HepG2 (cell line): ENCODE results near the gene ZKSCAN5. TPM values are rescaled to one million over a fixed set of nuclear protein-coding genes. Genes with fewer than 3 reads are reported as not detected.

ENCODE experiments used
- CEBPB ChIP-seq: IDR thresholded peaks from 2 replicates; pipeline ENCODE4 v1.6.1; 2011; ENCODE audit warnings: low read depth, low read length, improper control_type of control experiment, borderline replicate concordance
- CEBPG ChIP-seq: IDR thresholded peaks from 2 replicates; pipeline ENCODE4 v1.6.1; 2016
- DNMT1 ChIP-seq: sonication (generic); formaldehyde crosslinking; IDR thresholded peaks from 2 replicates; pipeline ENCODE4 v1.5.1; 2020; ENCODE audit warnings: mild to moderate bottlenecking, missing genetic modification reagents
- FOXC1 ChIP-seq: sonication (generic); formaldehyde crosslinking; IDR thresholded peaks from 2 replicates; pipeline ENCODE4 v1.8.0; 2022; ENCODE audit warnings: mild to moderate bottlenecking, missing genetic modification reagents, borderline replicate concordance
- HIVEP1 ChIP-seq: sonication (generic); formaldehyde crosslinking; IDR thresholded peaks from 2 replicates; pipeline ENCODE4 v1.4.0; 2020; ENCODE audit warnings: mild to moderate bottlenecking, missing genetic modification reagents
- KMT2A ChIP-seq: sonication (generic); formaldehyde crosslinking; IDR thresholded peaks from 2 replicates; pipeline ENCODE4 v1.4.0; 2020; ENCODE audit warnings: missing genetic modification reagents
- NFE2 ChIP-seq: sonication (generic); formaldehyde crosslinking; IDR thresholded peaks from 2 replicates; pipeline ENCODE4 v1.4.0; 2020; ENCODE audit warnings: missing genetic modification reagents
- NFYC ChIP-seq: IDR thresholded peaks from 2 replicates; pipeline ENCODE4 v1.6.1; 2016; ENCODE audit warnings: missing genetic modification reagents, missing compliant biosample characterization
- PHF21A ChIP-seq: sonication (generic); formaldehyde crosslinking; IDR thresholded peaks from 2 replicates; pipeline ENCODE4 v1.5.0; 2020; ENCODE audit warnings: mild to moderate bottlenecking, missing genetic modification reagents
- SKI ChIP-seq: fragments of 450-650 bp; IDR thresholded peaks from one replicate; pipeline ENCODE4 v1.6.1; 2018; ENCODE audit warnings: mild to moderate bottlenecking; ENCODE audit not compliant: partially characterized antibody
- SNRNP70 ChIP-seq: fragments of 200-400 bp; formaldehyde crosslinking; IDR thresholded peaks from 2 replicates; pipeline ENCODE4 v1.6.1; 2017; ENCODE audit warnings: mild to moderate bottlenecking, low read depth, low read length, moderate library complexity
- ZFP36L1 ChIP-seq: sonication (generic); formaldehyde crosslinking; IDR thresholded peaks from 2 replicates; pipeline ENCODE4 v1.8.0; 2022; ENCODE audit warnings: mild to moderate bottlenecking, missing genetic modification reagents, moderate library complexity
- ZNF121 ChIP-seq: sonication (generic); formaldehyde crosslinking; IDR thresholded peaks from 2 replicates; pipeline ENCODE4 v1.5.0; 2020; ENCODE audit warnings: mild to moderate bottlenecking, missing genetic modification reagents
- ZNF180 ChIP-seq: sonication (generic); formaldehyde crosslinking; IDR thresholded peaks from 2 replicates; pipeline ENCODE4 v1.4.0; 2020; ENCODE audit warnings: low read depth, missing genetic modification reagents, borderline replicate concordance
- ZNF224 ChIP-seq: sonication (generic); formaldehyde crosslinking; IDR thresholded peaks from 2 replicates; pipeline ENCODE4 v1.5.0; 2020; ENCODE audit warnings: mild to moderate bottlenecking, missing genetic modification reagents
- ZNF235 ChIP-seq: sonication (generic); formaldehyde crosslinking; IDR thresholded peaks from 2 replicates; pipeline ENCODE4 v1.8.1; 2023; ENCODE audit warnings: mild to moderate bottlenecking, missing genetic modification reagents, borderline replicate concordance
- ZNF30 ChIP-seq: sonication (generic); formaldehyde crosslinking; IDR thresholded peaks from 2 replicates; pipeline ENCODE4 v1.5.0; 2020; ENCODE audit warnings: mild to moderate bottlenecking, missing genetic modification reagents
- ZNF430 ChIP-seq: sonication (generic); formaldehyde crosslinking; IDR thresholded peaks from 2 replicates; pipeline ENCODE4 v1.9.0; 2021; ENCODE audit warnings: mild to moderate bottlenecking, missing genetic modification reagents
- ZNF563 ChIP-seq: sonication (generic); formaldehyde crosslinking; IDR thresholded peaks from 2 replicates; pipeline ENCODE4 v1.8.0; 2022; ENCODE audit warnings: mild to moderate bottlenecking, moderate library complexity, missing genetic modification reagents
- polyA plus RNA-seq, 8 experiments: library from polyadenylated mRNA; depleted of rRNA in 3 of 8; stranded (reverse) in 7 of 8; unstranded in 1 of 8; fragments of >200 nt; fragmentation: Illumina TruSeq in 4 of 8; extraction: Trizol in 4 of 8; gene quantifications; 2 replicates each; pipeline versions ENCODE4 v1.2.1 to v1.2.3, GENCODE V29; 2011 to 2016; ENCODE audit warnings: low read depth in 4 of 8, missing spikeins in 1 of 8, mixed read lengths in 1 of 8; ENCODE audit not compliant: insufficient read depth in 1 of 8
- total RNA-seq, 5 experiments: library from RNA; depleted of rRNA; stranded (reverse); fragments of >200 nt; fragmentation: Illumina TruSeq; extraction: Trizol; gene quantifications; 2 replicates each; pipeline ENCODE4 v1.2.3, GENCODE V29; 2016; ENCODE audit warnings: low read depth in 1 of 5
- TF ChIP-seq, protein P1 (sequence below): sonication (generic); IDR thresholded peaks from 2 replicates; pipeline ENCODE4 v1.6.1; 2016; ENCODE audit warnings: low read depth, borderline replicate concordance
- TF ChIP-seq, protein P2 (sequence below): sonication (generic); formaldehyde crosslinking; IDR thresholded peaks from 2 replicates; pipeline ENCODE4 v1.4.0; 2020; ENCODE audit warnings: mild to moderate bottlenecking, missing genetic modification reagents
- TF ChIP-seq, protein P3 (sequence below): sonication (generic); formaldehyde crosslinking; IDR thresholded peaks from 2 replicates; pipeline ENCODE4 v1.4.0; 2020; ENCODE audit warnings: missing genetic modification reagents
- TF ChIP-seq, protein P4 (sequence below): sonication (generic); formaldehyde crosslinking; IDR thresholded peaks from 2 replicates; pipeline ENCODE4 v1.8.0; 2022; ENCODE audit warnings: mild to moderate bottlenecking, missing genetic modification reagents, moderate library complexity
- TF ChIP-seq, protein P5 (sequence below): IDR thresholded peaks from 2 replicates; pipeline ENCODE4 v1.6.1; 2016; ENCODE audit warnings: low read depth, borderline replicate concordance
- TF ChIP-seq, protein P6 (sequence below): sonication (generic); formaldehyde crosslinking; conservative IDR thresholded peaks from 2 replicates; pipeline ENCODE4 v1.8.0; 2022; ENCODE audit warnings: low read depth, missing genetic modification reagents

ZKSCAN5 gene
- total and polyA plus RNA-seq, 2 of the 13 experiments (the other 11 are each of a cell fraction or from before 2014, with no cell fraction given): 5.5 to 11.7 TPM

DNA sequence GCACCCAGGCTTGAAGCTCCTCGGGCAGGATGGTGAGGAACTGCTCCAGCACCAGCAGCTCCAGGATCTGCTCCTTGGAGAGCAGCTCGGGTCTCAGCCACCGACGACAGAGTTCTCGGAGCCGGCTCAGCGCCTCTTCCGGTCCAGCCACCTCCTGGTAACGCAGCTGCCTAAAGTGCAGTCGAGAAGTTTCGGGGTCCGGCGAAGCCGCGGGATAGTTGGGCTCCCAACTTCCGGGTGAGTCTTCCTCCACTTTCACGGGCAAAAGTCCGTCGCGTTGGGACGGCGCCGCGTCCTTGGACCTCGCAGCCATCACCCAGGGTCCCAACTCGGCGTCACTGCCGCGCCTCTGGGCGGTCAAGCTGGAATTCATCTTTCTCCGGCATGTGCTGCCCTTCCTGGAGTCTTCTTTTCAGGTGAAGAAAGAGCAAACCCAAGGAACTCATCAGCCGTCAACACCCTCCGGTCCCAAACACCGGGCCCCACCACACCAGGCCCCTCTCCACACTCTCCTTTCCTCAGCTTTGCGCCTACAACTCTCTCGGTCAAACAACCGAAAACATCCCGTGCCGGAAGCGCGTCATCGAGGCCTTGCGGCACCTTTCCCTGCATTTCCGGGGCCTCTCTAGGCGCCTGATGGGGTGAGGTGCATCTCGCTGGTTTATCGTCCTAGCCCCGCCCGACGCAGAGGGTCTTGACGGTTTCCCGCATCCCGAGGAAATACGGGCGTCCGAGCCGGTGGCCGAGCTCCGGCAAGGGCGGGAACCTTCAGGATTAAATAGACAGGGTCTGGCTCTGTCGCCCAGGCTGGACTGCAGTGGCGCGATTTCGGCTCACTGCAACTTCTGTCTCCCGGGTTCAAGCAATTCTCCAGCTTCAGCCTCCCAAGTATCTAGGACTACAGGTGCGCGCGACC is 4.5 kb upstream of the ZKSCAN5 start, which contains the start of gene ZNF394 (continued):
- TF ChIP-seq CEBPG (CRISPR knock-in tag) (peak; percentile 62), ZFP36L1 (CRISPR knock-in tag) (peak; percentile 63; the same call in 1 of the 2 replicates), ZNF180 (no peak), ZNF563 (CRISPR knock-in tag) (peak; percentile 36; the same call in 1 of the 2 replicates), PHF21A (CRISPR knock-in tag) (peak; percentile 84), KMT2A (peak; percentile 98), ZNF235 (peak; percentile 72; the same call in 1 of the 2 replicates), CEBPB (peak; percentile 58; the same call in 1 of the 2 replicates), SKI (peak; percentile 1), NFYC (CRISPR knock-in tag) (peak; percentile 71), SNRNP70 (no peak), ZNF430 (CRISPR knock-in tag) (0 out of 2 replicates have a peak, but pooled peaks have one; percentile 54), ZNF224 (CRISPR knock-in tag) (peak; percentile 78; the same call in 1 of the 2 replicates), ZNF121 (CRISPR knock-in tag) (peak; percentile 51), DNMT1 (CRISPR knock-in tag) (no peak), NFE2 (CRISPR knock-in tag) (no peak), HIVEP1 (no peak), ZNF30 (CRISPR knock-in tag) (no peak), FOXC1 (CRISPR knock-in tag) (peak; percentile 74; the same call in 1 of the 2 replicates)
- TF ChIP-seq, protein P1, sequence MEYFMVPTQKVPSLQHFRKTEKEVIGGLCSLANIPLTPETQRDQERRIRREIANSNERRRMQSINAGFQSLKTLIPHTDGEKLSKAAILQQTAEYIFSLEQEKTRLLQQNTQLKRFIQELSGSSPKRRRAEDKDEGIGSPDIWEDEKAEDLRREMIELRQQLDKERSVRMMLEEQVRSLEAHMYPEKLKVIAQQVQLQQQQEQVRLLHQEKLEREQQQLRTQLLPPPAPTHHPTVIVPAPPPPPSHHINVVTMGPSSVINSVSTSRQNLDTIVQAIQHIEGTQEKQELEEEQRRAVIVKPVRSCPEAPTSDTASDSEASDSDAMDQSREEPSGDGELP: peak; percentile 50; the same call in 1 of the 2 replicates
- TF ChIP-seq, protein P2, sequence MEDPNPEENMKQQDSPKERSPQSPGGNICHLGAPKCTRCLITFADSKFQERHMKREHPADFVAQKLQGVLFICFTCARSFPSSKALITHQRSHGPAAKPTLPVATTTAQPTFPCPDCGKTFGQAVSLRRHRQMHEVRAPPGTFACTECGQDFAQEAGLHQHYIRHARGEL (CRISPR knock-in tag): no peak
- TF ChIP-seq, protein P3, sequence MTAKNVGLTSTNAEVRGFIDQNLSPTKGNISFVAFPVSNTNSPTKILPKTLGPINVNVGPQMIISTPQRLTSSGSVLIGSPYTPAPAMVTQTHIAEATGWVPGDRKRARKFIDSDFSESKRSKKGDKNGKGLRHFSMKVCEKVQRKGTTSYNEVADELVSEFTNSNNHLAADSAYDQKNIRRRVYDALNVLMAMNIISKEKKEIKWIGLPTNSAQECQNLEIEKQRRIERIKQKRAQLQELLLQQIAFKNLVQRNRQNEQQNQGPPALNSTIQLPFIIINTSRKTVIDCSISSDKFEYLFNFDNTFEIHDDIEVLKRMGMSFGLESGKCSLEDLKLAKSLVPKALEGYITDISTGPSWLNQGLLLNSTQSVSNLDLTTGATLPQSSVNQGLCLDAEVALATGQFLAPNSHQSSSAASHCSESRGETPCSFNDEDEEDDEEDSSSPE (CRISPR knock-in tag): peak; percentile 50; the same call in 1 of the 2 replicates
- TF ChIP-seq, protein P4, sequence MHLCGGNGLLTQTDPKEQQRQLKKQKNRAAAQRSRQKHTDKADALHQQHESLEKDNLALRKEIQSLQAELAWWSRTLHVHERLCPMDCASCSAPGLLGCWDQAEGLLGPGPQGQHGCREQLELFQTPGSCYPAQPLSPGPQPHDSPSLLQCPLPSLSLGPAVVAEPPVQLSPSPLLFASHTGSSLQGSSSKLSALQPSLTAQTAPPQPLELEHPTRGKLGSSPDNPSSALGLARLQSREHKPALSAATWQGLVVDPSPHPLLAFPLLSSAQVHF (CRISPR knock-in tag): no peak
- TF ChIP-seq, protein P5, sequence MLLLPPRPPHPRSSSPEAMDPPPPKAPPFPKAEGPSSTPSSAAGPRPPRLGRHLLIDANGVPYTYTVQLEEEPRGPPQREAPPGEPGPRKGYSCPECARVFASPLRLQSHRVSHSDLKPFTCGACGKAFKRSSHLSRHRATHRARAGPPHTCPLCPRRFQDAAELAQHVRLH: peak; percentile 58; the same call in 1 of the 2 replicates
- TF ChIP-seq, protein P6, sequence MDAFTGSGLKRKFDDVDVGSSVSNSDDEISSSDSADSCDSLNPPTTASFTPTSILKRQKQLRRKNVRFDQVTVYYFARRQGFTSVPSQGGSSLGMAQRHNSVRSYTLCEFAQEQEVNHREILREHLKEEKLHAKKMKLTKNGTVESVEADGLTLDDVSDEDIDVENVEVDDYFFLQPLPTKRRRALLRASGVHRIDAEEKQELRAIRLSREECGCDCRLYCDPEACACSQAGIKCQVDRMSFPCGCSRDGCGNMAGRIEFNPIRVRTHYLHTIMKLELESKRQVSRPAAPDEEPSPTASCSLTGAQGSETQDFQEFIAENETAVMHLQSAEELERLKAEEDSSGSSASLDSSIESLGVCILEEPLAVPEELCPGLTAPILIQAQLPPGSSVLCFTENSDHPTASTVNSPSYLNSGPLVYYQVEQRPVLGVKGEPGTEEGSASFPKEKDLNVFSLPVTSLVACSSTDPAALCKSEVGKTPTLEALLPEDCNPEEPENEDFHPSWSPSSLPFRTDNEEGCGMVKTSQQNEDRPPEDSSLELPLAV (CRISPR knock-in tag): no peak
